OCI-LY3 (cell line): ENCODE measurements around the gene HIP1R.

Source experiments
- CTCF ChIP-seq: fragments of 200-600, 300-600 bp; sonication (generic); IDR thresholded peaks from 2 replicates; pipeline ENCODE4 v1.5.1; 2014; ENCODE audit warnings: antibody characterized with exemption, low read length, low read depth
- EZH2phosphoT487 ChIP-seq: fragments of 200-600 bp; shearing (Covaris generic); IDR thresholded peaks from 2 replicates; pipeline ENCODE4 v1.6.1; 2018; ENCODE audit warnings: antibody characterized with exemption, mixed run types, low read depth

- TF ChIP-seq CTCF (no peak), EZH2phosphoT487 (no peak)
These were observed 17.3 kb downstream of the HIP1R start for GRCh38 chr12:122852336-122853275.
